Caco-2 (cell line): ENCODE measurements around the gene KCNE4. TPM values are rescaled to one million over a fixed set of nuclear protein-coding genes. Genes with fewer than 3 reads are reported as not detected.

ENCODE experiments used
- BruUV-seq: library from RNA; stranded (reverse); fragments of 400-500 nt; replicated peaks from 2 replicates; lab custom pipeline; 2021; lab: Mats Ljungman, UMichigan
- CTCF ChIA-PET: fragments of 300-600 bp; sonication (Branson Sonifier 250); formaldehyde crosslinking; loops from one replicate; lab custom pipeline; 2022; ENCODE audit warnings: antibody characterized with exemption; lab: Charles Lee
- POLR2A ChIA-PET: fragments of 300-600 bp; sonication (Branson Sonifier 250); formaldehyde crosslinking; loops from one replicate; lab custom pipeline; 2022; ENCODE audit warnings: antibody characterized with exemption; lab: Charles Lee
- DNase-seq, 2 experiments: peaks; one replicate each; pipeline versions ENCODE4 v3.0.0 to v3.0.0-alpha.2; 2020 to 2022
- H3K27me3 ChIP-seq: replicated peaks from 2 replicates; pipeline ENCODE4 v1.6.0; 2011; ENCODE audit warnings: low read length; ENCODE audit not compliant: control insufficient read depth, insufficient read depth
- H3K36me3 ChIP-seq: 2 replicates; pipeline ENCODE4 v1.5.1; 2011; ENCODE audit warnings: low read length; ENCODE audit not compliant: control insufficient read depth, insufficient read depth
- H3K4me1 ChIP-seq: fragments of 250-450 bp; sonication (Bioruptor Pico); 2 replicates; pipeline ENCODE4 v1.5.1; 2020; ENCODE audit warnings: mild to moderate bottlenecking
- H3K4me3 ChIP-seq: 2 replicates; pipeline ENCODE4 v1.5.1; 2011; ENCODE audit warnings: low read depth, mild to moderate bottlenecking, control low read depth, low read length
- H3K9me3 ChIP-seq: fragments of 250-450 bp; sonication (Bioruptor Pico); 2 replicates; pipeline ENCODE4 v1.5.1; 2020; ENCODE audit warnings: mild to moderate bottlenecking, moderate library complexity
- H3K27ac Mint-ChIP-seq: one replicate; pipeline ENCODE4 v1.8.0; 2022; ENCODE audit warnings: mixed read lengths; ENCODE audit not compliant: unreplicated experiment
- H3K27me3 Mint-ChIP-seq: one replicate; pipeline ENCODE4 v1.8.0; 2022; ENCODE audit warnings: mixed read lengths; ENCODE audit not compliant: insufficient read depth, unreplicated experiment
- H3K36me3 Mint-ChIP-seq: one replicate; pipeline ENCODE4 v1.8.0; 2022; ENCODE audit warnings: mild to moderate bottlenecking, mixed read lengths; ENCODE audit not compliant: insufficient read depth, unreplicated experiment
- H3K4me1 Mint-ChIP-seq: one replicate; pipeline ENCODE4 v1.8.0; 2022; ENCODE audit warnings: low read depth, mixed read lengths; ENCODE audit not compliant: unreplicated experiment
- H3K4me3 Mint-ChIP-seq: one replicate; pipeline ENCODE4 v1.8.0; 2022; ENCODE audit warnings: mild to moderate bottlenecking, moderate library complexity, mixed read lengths; ENCODE audit not compliant: unreplicated experiment
- H3K9me3 Mint-ChIP-seq: one replicate; pipeline ENCODE4 v1.8.0; 2022; ENCODE audit warnings: mixed read lengths; ENCODE audit not compliant: unreplicated experiment
- CTCF ChIP-seq, 2 experiments: fragments of 200-600 bp in 1 of 2; IDR thresholded peaks; 1 replicate in 1 of 2; 2 replicates in 1 of 2; pipeline versions ENCODE4 v1.5.1 to v1.8.0; 2011 to 2022; ENCODE audit warnings: antibody characterized with exemption in 1 of 2, control low read depth in 1 of 2, inconsistent platforms in 1 of 2, low read depth in 1 of 2, low read length in 1 of 2, mild to moderate bottlenecking in 1 of 2, moderate library complexity in 1 of 2; ENCODE audit not compliant: insufficient read depth in 1 of 2, severe bottlenecking in 1 of 2, unreplicated experiment in 1 of 2
- intact Hi-C: fragments of 100-400 bp; cut with micrococcal nuclease; formaldehyde crosslinking; loops from one replicate; pipeline ENCODE4 v1.10.0; 2022; ENCODE audit not compliant: unreplicated experiment
- total RNA-seq: library from RNA; stranded (reverse); gene quantifications from 2 replicates; pipeline ENCODE4 v1.2.3, GENCODE V29; 2022

KCNE4 gene
- total RNA-seq, 1 experiment from 2014 or later: not detected

GRCh38 chr2:223053484-223054192, 1.6 kb downstream of the KCNE4 start:
- Mint-ChIP-seq H3K27ac (no peak overlapping the region), H3K36me3 (no peaks in the 10 kb centered on the region), H3K9me3 (peaks cover 16% of the 10 kb centered on the region), H3K4me1 (peaks cover 6% of the 10 kb centered on the region), H3K4me3 (no peak overlapping the region), H3K27me3 (no peaks in the 10 kb centered on the region)
- Histone ChIP-seq H3K36me3 (no peaks in the 10 kb centered on the region), H3K4me1 (no peaks in the 10 kb centered on the region; the same call in 1 of the 2 replicates), H3K9me3 (no peaks in the 10 kb centered on the region), H3K27me3 (no peaks in the 10 kb centered on the region), H3K4me3 (no peak overlapping the region)
- DNase-seq: no peak
- POLR2A ChIA-PET: no interaction called here
- no TSS peak for BruUV-seq
- intact Hi-C loops: no loop called here
- TF ChIP-seq CTCF (IDR thresholded peaks at IDR 0.05; ENCODE audit: insufficient read depth in 1 of 2, low read depth in 1 of 2, low read length in 1 of 2, severe bottlenecking in 1 of 2, unreplicated experiment in 1 of 2): no peak
- CTCF ChIA-PET: no interaction called here

GRCh38 chr2:223054193-223054781, 2.3 kb downstream of the KCNE4 start:
- no peaks in the 10 kb centered on the region for H3K27me3 ChIP-seq
- Mint-ChIP-seq H3K36me3 (no peaks in the 10 kb centered on the region), H3K4me1 (peaks cover 6% of the 10 kb centered on the region), H3K4me3 (no peak overlapping the region), H3K27ac (no peak overlapping the region), H3K27me3 (no peaks in the 10 kb centered on the region), H3K9me3 (peaks cover 16% of the 10 kb centered on the region)
- no peak for DNase-seq
- peaks cover 5% of the 10 kb centered on the region for H3K4me1 ChIP-seq
- ChIA-PET CTCF (no interaction called here), POLR2A (no interaction called here)
- H3K9me3 ChIP-seq: no peaks in the 10 kb centered on the region
- BruUV-seq: no TSS peak
- H3K4me3 ChIP-seq: no peak overlapping the region
- intact Hi-C loops: no loop called here
- no peaks in the 10 kb centered on the region for H3K36me3 ChIP-seq
- no peak for TF ChIP-seq CTCF (IDR thresholded peaks at IDR 0.05; ENCODE audit: insufficient read depth in 1 of 2, low read depth in 1 of 2, low read length in 1 of 2, severe bottlenecking in 1 of 2, unreplicated experiment in 1 of 2)

DNA sequence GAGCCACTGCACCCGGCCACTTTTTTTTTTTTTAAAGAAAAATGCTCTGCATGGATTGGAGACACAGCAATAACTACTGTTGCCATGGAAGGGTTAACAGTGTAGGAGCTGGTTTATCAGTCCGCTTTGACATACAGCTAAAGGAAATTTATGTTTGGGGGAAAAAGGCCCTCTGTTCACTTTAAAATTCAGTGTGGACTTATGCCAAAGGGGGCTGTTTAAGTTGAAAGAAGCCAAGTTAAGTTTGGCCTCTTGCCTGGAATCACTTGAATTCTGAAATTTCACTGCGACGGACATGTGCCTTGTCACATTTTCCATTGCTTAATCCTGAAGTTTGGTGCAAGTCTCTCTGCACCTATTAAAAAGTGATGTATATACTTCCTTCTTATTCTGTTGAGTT, 3.1 kb downstream of the KCNE4 start:
- no peaks in the 10 kb centered on the region for H3K27me3 ChIP-seq
- no peaks in the 10 kb centered on the region for H3K27me3 Mint-ChIP-seq
- no peak overlapping the region for H3K27ac Mint-ChIP-seq
- H3K4me1 ChIP-seq: peaks cover 11% of the 10 kb centered on the region
- TF ChIP-seq CTCF (IDR thresholded peaks at IDR 0.05; ENCODE audit: insufficient read depth in 1 of 2, low read depth in 1 of 2, low read length in 1 of 2, severe bottlenecking in 1 of 2, unreplicated experiment in 1 of 2): no peak
- DNase-seq: no peak
- no TSS peak for BruUV-seq
- no peaks in the 10 kb centered on the region for H3K9me3 ChIP-seq
- CTCF ChIA-PET: no interaction called here
- intact Hi-C loops: no loop called here
- no peak overlapping the region for H3K4me3 Mint-ChIP-seq
- no peaks in the 10 kb centered on the region for H3K36me3 Mint-ChIP-seq
- peaks cover 16% of the 10 kb centered on the region for H3K9me3 Mint-ChIP-seq
- H3K4me1 Mint-ChIP-seq: peaks cover 6% of the 10 kb centered on the region
- H3K36me3 ChIP-seq: no peaks in the 10 kb centered on the region
- H3K4me3 ChIP-seq: no peak overlapping the region
- POLR2A ChIA-PET: no interaction called here
